GM18867 (cell line): Measurements from ENCODE around the gene RUNX2.
A peak's percentile ranks its signal among the peaks of the same experiment; 100 is the strongest.

ENCODE experiments used
- ATAC-seq: cut with Tn5 transposase; IDR thresholded peaks from one replicate; pipeline ENCODE4 v1.9.1; 2021; ENCODE audit warnings: mild to moderate bottlenecking, moderate library complexity; ENCODE audit not compliant: unreplicated experiment

Gene RUNX2

DNA sequence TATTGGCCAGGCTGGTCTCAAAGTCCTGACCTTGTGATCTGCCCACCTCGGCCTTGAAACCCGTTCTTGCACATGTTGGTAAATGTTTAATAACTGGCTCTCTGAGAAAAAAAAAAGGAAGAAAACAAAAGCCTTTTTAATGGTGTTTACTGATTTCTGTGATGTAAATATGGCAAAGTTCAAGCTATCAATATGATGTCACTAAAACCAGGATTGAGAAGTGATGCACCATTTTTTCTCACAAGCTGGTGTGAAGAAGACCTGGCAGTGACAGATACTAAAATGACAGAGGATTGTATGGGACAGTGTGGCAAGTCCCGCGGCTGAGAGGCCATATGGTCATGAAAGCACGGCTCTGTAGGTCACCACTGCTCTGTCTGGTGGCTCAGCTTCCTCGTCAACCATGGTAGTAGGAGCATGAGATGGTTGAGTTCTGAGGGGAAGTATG is 245.9 kb downstream of the RUNX2 start:
- ATAC-seq: no peak

- ATAC-seq: no peak
Observed at GRCh38 chr6:45574885-45575284, 246.8 kb downstream of the RUNX2 start.

- ATAC-seq: no peak
Observed at GRCh38 chr6:45576648-45577624, 248.8 kb downstream of the RUNX2 start.

DNA sequence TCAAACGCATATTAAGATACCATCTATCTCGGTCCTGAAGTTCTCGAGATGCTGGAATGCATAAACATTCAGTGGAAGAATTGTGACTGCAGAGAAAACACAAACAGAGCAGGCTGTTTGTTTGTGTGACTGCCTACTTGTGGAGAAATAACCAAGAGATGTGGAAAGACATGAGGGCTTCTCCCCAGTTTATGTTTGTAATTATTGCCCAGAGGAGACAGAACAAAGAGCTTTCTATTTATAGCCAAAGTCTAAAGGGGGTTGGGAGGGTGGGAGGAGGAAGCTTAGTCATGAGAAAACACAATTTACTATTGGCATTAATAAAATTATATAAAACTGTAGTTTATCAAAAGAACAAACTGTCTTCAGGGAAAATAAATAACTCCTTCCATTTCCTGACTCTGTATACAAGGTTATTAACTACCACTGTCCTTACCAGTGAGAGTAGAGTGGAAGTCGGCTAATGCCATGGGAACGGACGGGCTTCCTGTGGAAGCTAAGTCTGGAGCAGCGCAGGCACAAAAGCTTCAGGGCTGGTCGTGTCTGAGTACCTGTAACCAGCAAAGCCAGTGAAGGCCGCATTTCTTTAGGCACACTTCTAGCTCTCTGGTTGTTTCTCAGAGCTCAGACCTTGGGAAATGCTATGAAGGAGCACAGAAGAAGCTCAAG is 249.8 kb downstream of the RUNX2 start:
- no peak for ATAC-seq

GRCh38 chr6:45584127-45584526 is 256.0 kb downstream of the RUNX2 start:
- ATAC-seq: no peak

DNA sequence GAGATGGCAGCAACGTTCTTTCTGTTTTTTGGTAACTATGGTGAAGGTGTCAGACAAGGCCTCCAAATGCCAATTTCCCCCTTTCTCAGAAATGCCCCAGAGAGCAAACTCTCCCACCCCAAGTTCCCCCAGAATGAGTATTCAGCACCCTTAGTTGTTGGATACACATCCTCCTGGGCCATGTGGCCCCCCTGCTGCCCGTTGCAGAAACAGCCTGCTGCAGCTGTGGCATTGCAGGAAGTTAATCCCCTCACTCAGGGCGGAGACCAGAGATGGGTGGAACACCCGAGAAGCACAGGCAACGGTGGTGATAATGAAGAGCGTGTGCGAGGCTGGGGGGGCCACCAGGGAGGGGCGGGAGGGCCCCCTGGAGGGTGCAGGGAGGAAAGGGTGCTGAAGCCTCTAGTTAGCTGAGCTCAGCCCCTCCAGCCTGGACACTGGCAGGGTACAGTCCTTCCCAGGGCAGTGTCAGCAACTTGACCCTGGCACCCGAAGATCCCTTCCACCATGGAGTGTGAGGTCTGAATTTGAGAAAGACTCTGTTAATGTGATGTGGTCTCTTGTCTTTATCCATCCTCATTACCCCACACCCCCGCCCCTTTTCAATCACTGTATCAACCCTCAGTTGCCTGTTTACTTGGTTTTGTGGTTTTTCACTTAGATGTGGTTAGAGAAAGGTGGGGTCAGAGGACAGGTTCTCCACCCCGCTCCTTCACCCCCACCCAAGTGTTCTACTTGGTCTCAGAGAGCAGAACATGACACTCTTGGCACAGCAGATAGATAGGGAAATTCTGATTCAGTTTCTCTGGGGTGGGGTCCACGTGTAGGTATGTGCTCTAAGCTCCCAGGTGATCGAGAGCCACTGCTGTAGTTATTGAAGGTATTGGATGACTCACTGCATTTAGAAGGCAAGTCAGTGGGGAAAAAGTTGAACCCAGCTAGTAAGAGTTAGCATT is 258.4 kb downstream of the RUNX2 start:
- ATAC-seq: peak; percentile 55

DNA sequence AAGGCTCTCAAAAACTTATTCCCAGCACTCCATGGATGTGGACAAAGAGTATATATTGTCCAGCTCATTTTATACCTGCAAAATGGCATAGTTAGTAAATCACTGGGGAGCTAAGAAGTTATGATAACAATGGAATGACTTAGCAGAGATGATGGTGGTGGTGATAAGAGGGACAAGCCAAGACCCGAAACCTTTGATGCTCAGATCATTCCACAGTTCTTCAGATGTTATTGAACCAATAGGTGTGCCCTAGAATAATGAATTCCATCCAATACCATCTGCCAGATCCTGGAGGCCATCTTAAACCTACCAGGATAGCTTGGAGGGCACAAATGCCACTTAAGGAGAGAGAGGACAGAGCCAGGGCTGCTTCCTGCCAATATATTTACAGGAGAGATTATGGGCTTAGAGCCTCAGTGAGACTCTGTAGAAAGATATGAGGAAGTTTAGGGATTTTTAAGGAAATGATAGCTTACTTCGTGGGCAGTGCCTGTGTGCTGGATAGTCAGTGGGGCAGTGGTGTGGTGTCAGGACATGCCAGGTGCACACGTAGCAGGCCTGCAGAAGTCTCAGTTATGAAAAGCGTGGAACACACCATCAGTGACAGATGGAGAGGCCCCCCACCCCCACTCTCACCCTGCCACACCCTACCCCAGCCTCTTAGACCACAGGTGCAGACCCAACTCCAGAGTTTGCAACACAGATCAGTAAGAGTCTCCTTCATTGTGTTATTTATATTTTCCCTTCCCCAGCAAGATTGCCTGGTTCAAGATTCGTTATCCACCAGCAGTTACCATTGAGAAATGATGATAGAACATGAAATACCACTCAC is 259.3 kb downstream of the RUNX2 start:
- no peak for ATAC-seq

GRCh38 chr6:45589367-45589766 is 261.2 kb downstream of the RUNX2 start:
- ATAC-seq: no peak

- no peak for ATAC-seq
Observed at GRCh38 chr6:45590226-45590625, 262.1 kb downstream of the RUNX2 start.

DNA sequence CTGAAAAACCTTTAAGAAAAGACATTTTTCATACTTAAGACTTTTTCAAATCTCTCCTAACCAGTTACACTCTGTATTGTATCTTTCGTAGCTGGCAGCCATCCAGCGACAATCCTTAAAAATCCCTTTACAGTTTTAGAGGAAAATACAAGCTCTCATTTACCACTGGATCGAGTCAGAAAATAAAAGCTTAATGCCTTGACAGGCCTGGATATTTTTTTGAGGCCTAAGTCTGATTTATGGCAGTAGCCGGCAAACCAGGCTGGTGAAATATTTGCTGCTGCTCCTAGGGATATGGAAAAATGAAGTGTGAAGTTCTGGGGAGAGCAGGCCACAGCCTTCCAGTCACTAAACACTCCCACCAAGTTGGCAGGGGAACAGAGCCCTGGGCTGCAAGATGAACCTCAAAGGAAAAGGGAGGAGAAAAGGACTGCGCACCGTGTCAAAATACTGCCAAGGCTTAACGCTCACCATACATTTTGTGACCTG is 262.6 kb downstream of the RUNX2 start:
- no peak for ATAC-seq

GRCh38 chr6:45591306-45591705 is 263.2 kb downstream of the RUNX2 start:
- ATAC-seq: no peak

DNA sequence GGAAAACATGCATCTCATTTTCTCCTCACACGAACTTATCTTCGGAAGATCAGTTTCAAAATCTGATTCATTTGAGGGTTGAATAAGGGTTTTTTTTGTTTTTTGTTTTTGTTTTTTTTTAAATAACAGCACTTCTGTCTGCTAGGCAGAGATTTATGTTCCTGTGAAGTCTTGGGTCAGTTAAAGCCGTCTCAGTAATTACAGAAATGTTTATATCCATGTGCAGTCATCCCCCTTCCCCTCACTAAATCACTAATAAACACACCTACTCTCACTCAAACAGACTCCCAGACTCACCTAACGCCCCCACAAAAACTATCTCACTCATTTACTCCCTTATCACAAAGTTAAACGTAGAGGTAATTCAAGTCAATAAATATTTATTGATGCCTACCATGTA is 263.8 kb downstream of the RUNX2 start:
- ATAC-seq: no peak

- no peak for ATAC-seq
Observed at GRCh38 chr6:45592991-45593390, 264.9 kb downstream of the RUNX2 start.

GRCh38 chr6:45595010-45595851 is 267.1 kb downstream of the RUNX2 start:
- no peak for ATAC-seq

DNA sequence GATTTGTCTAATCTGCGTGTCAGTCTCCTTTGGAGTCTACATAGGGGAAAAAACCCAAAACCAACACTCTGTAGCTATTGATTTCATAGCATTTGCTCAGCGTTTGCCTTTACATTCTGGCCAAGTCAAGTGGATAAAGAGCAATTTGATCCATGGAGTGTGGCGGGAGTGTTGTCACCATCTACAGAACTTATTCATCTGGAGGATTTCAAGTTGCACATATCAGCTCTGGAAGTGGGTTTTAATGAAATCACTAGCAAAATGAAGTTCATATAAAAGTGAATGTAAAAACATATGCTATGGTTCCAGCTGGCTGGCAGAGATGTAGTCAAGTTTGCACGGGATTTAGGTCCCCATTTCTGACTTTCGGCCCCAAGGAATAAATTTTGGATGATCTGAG is 269.3 kb downstream of the RUNX2 start:
- no peak for ATAC-seq

DNA sequence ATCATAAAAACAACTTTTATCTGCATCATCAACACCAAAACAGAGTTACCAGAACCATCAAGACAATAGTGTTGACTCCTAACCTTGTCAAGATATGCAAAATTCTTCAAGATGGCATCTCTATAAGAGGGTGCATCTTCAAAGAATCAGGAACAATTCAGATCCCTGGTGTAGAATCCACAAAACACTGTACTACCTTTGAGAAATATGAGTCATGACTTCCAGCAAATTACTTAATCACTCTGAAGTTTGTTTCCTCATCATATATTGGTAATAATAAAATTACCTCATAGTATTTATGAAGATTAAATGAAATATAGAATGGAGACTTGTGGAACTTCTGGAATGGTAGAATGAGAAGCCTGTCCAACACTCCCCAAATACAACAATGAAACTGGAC is 270.9 kb downstream of the RUNX2 start:
- ATAC-seq: no peak

GRCh38 chr6:45605971-45606370 is 277.8 kb downstream of the RUNX2 start:
- ATAC-seq: no peak

DNA sequence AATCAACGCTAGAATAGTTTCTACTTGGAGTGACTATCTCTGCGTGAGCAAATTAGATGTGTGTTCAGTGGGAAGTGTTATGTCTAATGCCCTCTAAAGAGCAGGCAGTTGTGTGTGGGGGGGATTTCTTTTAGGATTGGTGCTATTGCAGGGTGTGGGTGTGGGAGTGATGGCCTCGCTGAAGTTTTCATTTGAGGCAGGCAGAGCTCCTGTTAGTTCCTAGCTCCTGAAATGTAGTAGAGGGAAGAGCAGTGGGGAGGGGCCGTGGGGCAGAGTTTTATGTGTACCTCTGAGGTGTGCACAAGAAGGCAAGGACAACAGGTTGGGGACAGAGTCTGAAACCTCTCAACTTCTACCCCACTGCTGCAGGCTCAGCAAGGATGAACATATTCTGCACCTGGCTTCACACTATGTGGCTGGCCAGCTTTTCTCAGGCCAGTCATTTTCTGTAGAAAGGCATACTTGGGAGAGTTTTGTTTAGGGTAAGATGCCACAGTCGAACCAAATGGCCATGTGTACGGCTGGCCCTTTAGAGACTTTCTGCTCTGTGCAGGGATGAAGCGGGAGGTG is 278.8 kb downstream of the RUNX2 start:
- no peak for ATAC-seq

GRCh38 chr6:45607798-45608197 is 279.7 kb downstream of the RUNX2 start:
- ATAC-seq: no peak
